Keratinocyte (primary cell): ENCODE measurements around the gene ZNF57. TPM values are rescaled to one million over a fixed set of nuclear protein-coding genes. Genes with fewer than 3 reads are reported as not detected.

Experiments used
- DNase-seq: peaks from one replicate; pipeline ENCODE4 v3.0.0-alpha.2; 2011; ENCODE audit warnings: low read depth, missing footprints, low spot score
- FAIRE-seq: peaks from 2 replicates; lab custom pipeline; 2011; peaks lifted over from hg19 to GRCh38; lab: Jason Lieb, UNC
- H2AFZ ChIP-seq: 2 replicates; pipeline ENCODE4 v1.6.0; 2012; ENCODE audit warnings: low read length, control low read depth, inconsistent platforms; ENCODE audit not compliant: control insufficient read depth
- H3K27ac ChIP-seq: 2 replicates; pipeline ENCODE4 v1.5.1; 2011; ENCODE audit warnings: low read length; ENCODE audit not compliant: control insufficient read depth, insufficient read depth
- H3K27me3 ChIP-seq: 3 replicates; pipeline ENCODE4 v1.6.0; 2011; ENCODE audit warnings: low read length; ENCODE audit not compliant: control insufficient read depth, insufficient read depth; ENCODE audit errors: extremely low read depth
- H3K36me3 ChIP-seq, 2 experiments: 2 replicates in 1 of 2; 3 replicates in 1 of 2; pipeline ENCODE4 v1.5.1; 2011; ENCODE audit warnings: low read length in 2 of 2, mild to moderate bottlenecking in 1 of 2; ENCODE audit not compliant: control insufficient read depth in 2 of 2, insufficient read depth in 2 of 2; ENCODE audit errors: extremely low read depth in 1 of 2
- H3K4me1 ChIP-seq: 3 replicates; pipeline ENCODE4 v1.5.1; 2011; ENCODE audit warnings: low read length; ENCODE audit not compliant: control insufficient read depth, insufficient read depth; ENCODE audit errors: extremely low read depth
- H3K4me2 ChIP-seq: 3 replicates; pipeline ENCODE4 v1.6.0; 2011; ENCODE audit warnings: low read depth, low read length; ENCODE audit not compliant: control insufficient read depth, insufficient read depth; ENCODE audit errors: extremely low read depth
- H3K4me3 ChIP-seq, 3 experiments: fragments of 200-600 bp in 1 of 3; sonication (generic) in 1 of 3; 2 replicates in 2 of 3; 3 replicates in 1 of 3; pipeline ENCODE4 v1.5.1; 2011 to 2016; ENCODE audit warnings: low read length in 3 of 3, mild to moderate bottlenecking in 3 of 3, control low read depth in 2 of 3, inconsistent platforms in 1 of 3, low read depth in 1 of 3, mixed read lengths in 1 of 3, mixed run types in 1 of 3, moderate library complexity in 1 of 3; ENCODE audit not compliant: control insufficient read depth in 2 of 3, insufficient read depth in 2 of 3; ENCODE audit errors: extremely low read depth in 1 of 3
- H3K79me2 ChIP-seq: 2 replicates; pipeline ENCODE4 v1.6.0; 2012; ENCODE audit warnings: low read length; ENCODE audit not compliant: control insufficient read depth, insufficient read depth
- H3K9ac ChIP-seq: 3 replicates; pipeline ENCODE4 v1.6.0; 2011; ENCODE audit warnings: low read length; ENCODE audit not compliant: control insufficient read depth, insufficient read depth; ENCODE audit errors: extremely low read depth
- H3K9me1 ChIP-seq: 3 replicates; pipeline ENCODE4 v1.6.0; 2011; ENCODE audit warnings: low read length; ENCODE audit not compliant: control insufficient read depth, insufficient read depth; ENCODE audit errors: extremely low read depth
- H3K9me3 ChIP-seq: 2 replicates; pipeline ENCODE4 v1.5.1; 2012; ENCODE audit warnings: low read depth, low read length; ENCODE audit not compliant: control insufficient read depth
- H4K20me1 ChIP-seq: 3 replicates; pipeline ENCODE4 v1.6.0; 2011; ENCODE audit warnings: low read length; ENCODE audit not compliant: control insufficient read depth, insufficient read depth; ENCODE audit errors: extremely low read depth
- EZH2 ChIP-seq: IDR thresholded peaks from one replicate; pipeline ENCODE4 v1.6.1; 2012; ENCODE audit warnings: inconsistent platforms, mild to moderate bottlenecking, low read length, moderate library complexity
- dilution Hi-C: fragments of 300-500 bp; cut with MboI; formaldehyde crosslinking; loops from one replicate; pipeline ENCODE4 v1.7.0; 2020; ENCODE audit warnings: low sequenced_read_pairs; ENCODE audit not compliant: extremely low pct_ligation_motif_present
- polyA plus RNA-seq, 5 experiments: library from polyadenylated mRNA; depleted of rRNA in 3 of 5; stranded (reverse) in 3 of 5; stranded (forward) in 1 of 5; unstranded in 1 of 5; fragments of >200 nt; gene quantifications; 1 replicate in 1 of 5; 2 replicates in 3 of 5; 3 replicates in 1 of 5; pipeline versions ENCODE4 v1.2.1 to v1.2.3, GENCODE V29; 2011 to 2012; ENCODE audit warnings: missing spikeins in 2 of 5, low read depth in 1 of 5, low replicate concordance in 1 of 5
- TF ChIP-seq, protein P1 (sequence below), 3 experiments: IDR thresholded peaks in 1 of 3; conservative IDR thresholded peaks in 1 of 3; optimal IDR thresholded peaks in 1 of 3; 2 replicates in 2 of 3; 3 replicates in 1 of 3; pipeline versions ENCODE3 to v1.5.1; 2011; ENCODE audit warnings: low read length in 3 of 3, mild to moderate bottlenecking in 3 of 3, moderate library complexity in 2 of 3, control low read depth in 1 of 3, inconsistent platforms in 1 of 3; ENCODE audit not compliant: insufficient read depth in 2 of 3; ENCODE audit errors: extremely low read depth in 1 of 3

Gene ZNF57
- polyA plus RNA-seq, 1 donor (not counting 4 experiments of a cell fraction or from before 2014, with no cell fraction given), result 9.7 TPM

DNA sequence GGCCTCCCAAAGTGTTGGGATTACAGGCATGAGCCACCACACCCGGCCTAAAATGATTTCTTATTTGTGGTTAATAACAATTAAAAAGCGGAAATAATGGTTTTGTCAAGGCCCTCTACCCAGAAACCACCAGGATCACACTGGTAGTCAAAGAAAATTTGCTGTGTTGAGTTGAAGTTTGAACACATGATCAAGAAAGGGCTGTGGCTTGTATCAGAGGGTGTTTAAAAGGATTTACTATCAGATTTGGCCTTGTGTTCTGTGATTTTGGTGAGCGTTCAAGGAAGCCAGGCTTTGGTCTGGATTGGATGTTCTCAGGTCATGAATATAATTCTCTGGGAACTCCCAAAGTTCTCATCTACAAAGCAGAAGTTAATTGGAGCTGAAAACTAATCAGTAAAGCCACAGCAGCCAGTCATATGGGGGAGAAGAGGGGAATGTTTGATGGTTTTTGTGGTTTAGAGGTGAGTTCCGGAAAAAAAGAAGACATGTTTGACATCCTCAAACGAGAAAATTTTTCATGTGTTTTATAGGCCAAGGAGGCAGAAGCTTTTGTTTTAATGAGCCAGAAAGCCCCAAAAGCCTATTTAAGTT lies 44.2 kb upstream of the ZNF57 start:
- TF ChIP-seq EZH2, result no peak
- TF ChIP-seq, protein P1, sequence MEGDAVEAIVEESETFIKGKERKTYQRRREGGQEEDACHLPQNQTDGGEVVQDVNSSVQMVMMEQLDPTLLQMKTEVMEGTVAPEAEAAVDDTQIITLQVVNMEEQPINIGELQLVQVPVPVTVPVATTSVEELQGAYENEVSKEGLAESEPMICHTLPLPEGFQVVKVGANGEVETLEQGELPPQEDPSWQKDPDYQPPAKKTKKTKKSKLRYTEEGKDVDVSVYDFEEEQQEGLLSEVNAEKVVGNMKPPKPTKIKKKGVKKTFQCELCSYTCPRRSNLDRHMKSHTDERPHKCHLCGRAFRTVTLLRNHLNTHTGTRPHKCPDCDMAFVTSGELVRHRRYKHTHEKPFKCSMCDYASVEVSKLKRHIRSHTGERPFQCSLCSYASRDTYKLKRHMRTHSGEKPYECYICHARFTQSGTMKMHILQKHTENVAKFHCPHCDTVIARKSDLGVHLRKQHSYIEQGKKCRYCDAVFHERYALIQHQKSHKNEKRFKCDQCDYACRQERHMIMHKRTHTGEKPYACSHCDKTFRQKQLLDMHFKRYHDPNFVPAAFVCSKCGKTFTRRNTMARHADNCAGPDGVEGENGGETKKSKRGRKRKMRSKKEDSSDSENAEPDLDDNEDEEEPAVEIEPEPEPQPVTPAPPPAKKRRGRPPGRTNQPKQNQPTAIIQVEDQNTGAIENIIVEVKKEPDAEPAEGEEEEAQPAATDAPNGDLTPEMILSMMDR (optimal IDR thresholded peaks at IDR 0.05 in 1 of 3, IDR thresholded peaks at IDR 0.05 in 1 of 3, conservative IDR thresholded peaks at IDR 0.05 in 1 of 3; ENCODE audit: extremely low read depth in 1 of 3, insufficient read depth in 2 of 3, low read length in 3 of 3), result no peak
- dilution Hi-C loops, result no loop called here
- H3K36me3 ChIP-seq, result peaks cover 15 to 17% of the 10 kb centered on the region in 2 experiments
- no peak overlapping the region for H2AFZ ChIP-seq
- no peaks in the 10 kb centered on the region for H3K4me1 ChIP-seq
- H3K9ac ChIP-seq, result no peak overlapping the region
- FAIRE-seq, result no peak
- H3K9me1 ChIP-seq, result no peaks in the 10 kb centered on the region
- no peak overlapping the region for H3K4me2 ChIP-seq
- H3K4me3 ChIP-seq, result no peak overlapping the region
- no peaks in the 10 kb centered on the region for H4K20me1 ChIP-seq
- no peaks in the 10 kb centered on the region for H3K27me3 ChIP-seq
- H3K9me3 ChIP-seq, result peaks cover 23% of the 10 kb centered on the region
- no peak for DNase-seq
- H3K79me2 ChIP-seq, result no peaks in the 10 kb centered on the region
- H3K27ac ChIP-seq, result no peak overlapping the region

GRCh38 chr19:2858864-2859263 lies 41.9 kb upstream of the ZNF57 start:
- Histone ChIP-seq H3K9me1 (no peaks in the 10 kb centered on the region), H3K4me2 (no peak overlapping the region), H3K9me3 (peaks cover 5% of the 10 kb centered on the region), H3K79me2 (no peaks in the 10 kb centered on the region), H3K36me3 (no peaks in the 10 kb centered on the region), H3K4me1 (no peaks in the 10 kb centered on the region), H3K9ac (no peak overlapping the region), H3K4me3 (no peak overlapping the region), H2AFZ (no peak overlapping the region), H4K20me1 (no peaks in the 10 kb centered on the region), H3K27me3 (no peaks in the 10 kb centered on the region), H3K27ac (no peak overlapping the region)
- DNase-seq, result no peak
- dilution Hi-C loops, result no loop called here
- TF ChIP-seq EZH2, result no peak
- TF ChIP-seq, protein P1 (optimal IDR thresholded peaks at IDR 0.05 in 1 of 3, IDR thresholded peaks at IDR 0.05 in 1 of 3, conservative IDR thresholded peaks at IDR 0.05 in 1 of 3; ENCODE audit: extremely low read depth in 1 of 3, insufficient read depth in 2 of 3, low read length in 3 of 3), result no peak
- no peak for FAIRE-seq
